ENCODE data around the gene RAP1GAP2.

RAP1GAP2 gene

DNA sequence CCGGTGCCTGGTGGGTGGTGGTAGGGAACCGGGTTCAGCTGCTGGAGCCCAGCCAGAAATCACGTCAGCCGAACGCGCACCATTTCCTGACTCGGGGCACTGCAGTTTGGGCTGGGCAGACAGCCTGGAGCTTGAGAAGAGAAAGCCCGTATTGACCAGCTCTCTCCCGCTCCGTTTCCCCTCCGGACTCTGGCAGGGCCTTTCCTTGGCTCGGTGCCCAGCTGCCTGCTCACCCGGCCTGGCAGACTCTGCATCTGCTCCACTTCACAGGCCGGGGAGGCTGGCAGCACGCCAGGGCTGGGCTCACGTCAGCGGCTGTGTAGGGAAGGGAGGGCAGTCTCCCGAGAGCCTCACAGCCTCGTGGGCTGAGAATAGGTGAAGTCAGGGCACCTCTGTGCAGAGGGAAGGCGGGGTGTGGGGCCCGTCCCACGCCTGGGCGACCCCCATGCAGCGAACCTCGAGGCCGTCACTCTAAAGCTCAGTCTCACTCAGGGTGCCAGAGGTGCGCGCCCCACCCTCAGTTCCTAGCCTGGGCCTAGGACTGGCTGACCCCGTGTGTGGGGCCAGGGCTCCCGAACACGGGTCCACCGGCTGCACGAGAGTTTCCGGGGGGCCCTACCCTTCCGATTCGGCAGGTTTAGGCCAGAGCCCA is 208.0 kb downstream of the RAP1GAP2 start (continued):
- TF ChIP-seq ZNF398 (tag by site-specific recombination; IDR thresholded peaks at IDR 0.05) (peak; percentile 87), SP2 (tag by site-specific recombination; IDR thresholded peaks at IDR 0.05) (no peak), ZNF114 (tag by site-specific recombination; IDR thresholded peaks at IDR 0.05) (no peak), HIC1 (tag by site-specific recombination; IDR thresholded peaks at IDR 0.05) (peak; percentile 48; the same call in 1 of the 2 replicates), ZNF184 (tag by site-specific recombination; IDR thresholded peaks at IDR 0.05) (peak; percentile 72; the same call in 1 of the 2 replicates), ZEB2 (tag by site-specific recombination; IDR thresholded peaks at IDR 0.05) (peak; percentile 85), ZSCAN30 (tag by site-specific recombination; IDR thresholded peaks at IDR 0.05) (peak; percentile 79; the same call in 1 of the 2 replicates), ZNF2 (tag by site-specific recombination; IDR thresholded peaks at IDR 0.05) (peak; percentile 62; the same call in 1 of the 2 replicates), IKZF3 (tag by site-specific recombination; IDR thresholded peaks at IDR 0.05) (peak; percentile 86), ZNF600 (tag by site-specific recombination; IDR thresholded peaks at IDR 0.05) (peak; percentile 96), GLI2 (tag by site-specific recombination; IDR thresholded peaks at IDR 0.05; ENCODE audit: borderline replicate concordance, low read depth) (no peak), ZNF24 (tag by site-specific recombination; IDR thresholded peaks at IDR 0.05) (0 out of 2 replicates have a peak, but pooled peaks have one; percentile 31), TCF7L2 (IDR thresholded peaks at IDR 0.05; ENCODE audit: borderline replicate concordance, low read depth, low read length) (no peak), ZNF544 (tag by site-specific recombination; IDR thresholded peaks at IDR 0.05) (no peak), ZFHX2 (tag by site-specific recombination; conservative IDR thresholded peaks at IDR 0.05) (peak; percentile 75), EGR2 (tag by site-specific recombination; IDR thresholded peaks at IDR 0.05; ENCODE audit: low read depth) (peak; percentile 61), ZBTB21 (tag by site-specific recombination; IDR thresholded peaks at IDR 0.05) (peak; percentile 48), ZNF585B (tag by site-specific recombination; IDR thresholded peaks at IDR 0.05) (no peak), ZNF843 (tag by site-specific recombination; IDR thresholded peaks at IDR 0.05) (0 out of 2 replicates have a peak, but pooled peaks have one; percentile 34), PRDM1 (tag by site-specific recombination; IDR thresholded peaks at IDR 0.05) (peak; percentile 90), ZBTB1 (tag by site-specific recombination; IDR thresholded peaks at IDR 0.05) (no peak), ZNF530 (tag by site-specific recombination; IDR thresholded peaks at IDR 0.05; ENCODE audit: low read depth) (no peak), ZNF654 (tag by site-specific recombination; IDR thresholded peaks at IDR 0.05; ENCODE audit: low read depth) (no peak)
- TF ChIP-seq, protein P1, sequence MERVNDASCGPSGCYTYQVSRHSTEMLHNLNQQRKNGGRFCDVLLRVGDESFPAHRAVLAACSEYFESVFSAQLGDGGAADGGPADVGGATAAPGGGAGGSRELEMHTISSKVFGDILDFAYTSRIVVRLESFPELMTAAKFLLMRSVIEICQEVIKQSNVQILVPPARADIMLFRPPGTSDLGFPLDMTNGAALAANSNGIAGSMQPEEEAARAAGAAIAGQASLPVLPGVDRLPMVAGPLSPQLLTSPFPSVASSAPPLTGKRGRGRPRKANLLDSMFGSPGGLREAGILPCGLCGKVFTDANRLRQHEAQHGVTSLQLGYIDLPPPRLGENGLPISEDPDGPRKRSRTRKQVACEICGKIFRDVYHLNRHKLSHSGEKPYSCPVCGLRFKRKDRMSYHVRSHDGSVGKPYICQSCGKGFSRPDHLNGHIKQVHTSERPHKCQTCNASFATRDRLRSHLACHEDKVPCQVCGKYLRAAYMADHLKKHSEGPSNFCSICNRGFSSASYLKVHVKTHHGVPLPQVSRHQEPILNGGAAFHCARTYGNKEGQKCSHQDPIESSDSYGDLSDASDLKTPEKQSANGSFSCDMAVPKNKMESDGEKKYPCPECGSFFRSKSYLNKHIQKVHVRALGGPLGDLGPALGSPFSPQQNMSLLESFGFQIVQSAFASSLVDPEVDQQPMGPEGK (tag by site-specific recombination; IDR thresholded peaks at IDR 0.05): peak; percentile 66; the same call in 1 of the 2 replicates
- TF ChIP-seq, protein P2, sequence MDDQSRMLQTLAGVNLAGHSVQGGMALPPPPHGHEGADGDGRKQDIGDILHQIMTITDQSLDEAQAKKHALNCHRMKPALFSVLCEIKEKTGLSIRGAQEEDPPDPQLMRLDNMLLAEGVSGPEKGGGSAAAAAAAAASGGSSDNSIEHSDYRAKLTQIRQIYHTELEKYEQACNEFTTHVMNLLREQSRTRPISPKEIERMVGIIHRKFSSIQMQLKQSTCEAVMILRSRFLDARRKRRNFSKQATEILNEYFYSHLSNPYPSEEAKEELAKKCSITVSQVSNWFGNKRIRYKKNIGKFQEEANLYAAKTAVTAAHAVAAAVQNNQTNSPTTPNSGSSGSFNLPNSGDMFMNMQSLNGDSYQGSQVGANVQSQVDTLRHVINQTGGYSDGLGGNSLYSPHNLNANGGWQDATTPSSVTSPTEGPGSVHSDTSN (CRISPR knock-in tag; IDR thresholded peaks at IDR 0.05): 0 out of 2 replicates have a peak, but pooled peaks have one; percentile 27
- TF ChIP-seq, protein P3, sequence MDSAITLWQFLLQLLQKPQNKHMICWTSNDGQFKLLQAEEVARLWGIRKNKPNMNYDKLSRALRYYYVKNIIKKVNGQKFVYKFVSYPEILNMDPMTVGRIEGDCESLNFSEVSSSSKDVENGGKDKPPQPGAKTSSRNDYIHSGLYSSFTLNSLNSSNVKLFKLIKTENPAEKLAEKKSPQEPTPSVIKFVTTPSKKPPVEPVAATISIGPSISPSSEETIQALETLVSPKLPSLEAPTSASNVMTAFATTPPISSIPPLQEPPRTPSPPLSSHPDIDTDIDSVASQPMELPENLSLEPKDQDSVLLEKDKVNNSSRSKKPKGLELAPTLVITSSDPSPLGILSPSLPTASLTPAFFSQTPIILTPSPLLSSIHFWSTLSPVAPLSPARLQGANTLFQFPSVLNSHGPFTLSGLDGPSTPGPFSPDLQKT (IDR thresholded peaks at IDR 0.05; ENCODE audit: borderline replicate concordance, low read depth, low read length): no peak
- TF ChIP-seq, protein P4, sequence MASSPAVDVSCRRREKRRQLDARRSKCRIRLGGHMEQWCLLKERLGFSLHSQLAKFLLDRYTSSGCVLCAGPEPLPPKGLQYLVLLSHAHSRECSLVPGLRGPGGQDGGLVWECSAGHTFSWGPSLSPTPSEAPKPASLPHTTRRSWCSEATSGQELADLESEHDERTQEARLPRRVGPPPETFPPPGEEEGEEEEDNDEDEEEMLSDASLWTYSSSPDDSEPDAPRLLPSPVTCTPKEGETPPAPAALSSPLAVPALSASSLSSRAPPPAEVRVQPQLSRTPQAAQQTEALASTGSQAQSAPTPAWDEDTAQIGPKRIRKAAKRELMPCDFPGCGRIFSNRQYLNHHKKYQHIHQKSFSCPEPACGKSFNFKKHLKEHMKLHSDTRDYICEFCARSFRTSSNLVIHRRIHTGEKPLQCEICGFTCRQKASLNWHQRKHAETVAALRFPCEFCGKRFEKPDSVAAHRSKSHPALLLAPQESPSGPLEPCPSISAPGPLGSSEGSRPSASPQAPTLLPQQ (tag by site-specific recombination; IDR thresholded peaks at IDR 0.05): peak; percentile 88
- TF ChIP-seq, protein P5, sequence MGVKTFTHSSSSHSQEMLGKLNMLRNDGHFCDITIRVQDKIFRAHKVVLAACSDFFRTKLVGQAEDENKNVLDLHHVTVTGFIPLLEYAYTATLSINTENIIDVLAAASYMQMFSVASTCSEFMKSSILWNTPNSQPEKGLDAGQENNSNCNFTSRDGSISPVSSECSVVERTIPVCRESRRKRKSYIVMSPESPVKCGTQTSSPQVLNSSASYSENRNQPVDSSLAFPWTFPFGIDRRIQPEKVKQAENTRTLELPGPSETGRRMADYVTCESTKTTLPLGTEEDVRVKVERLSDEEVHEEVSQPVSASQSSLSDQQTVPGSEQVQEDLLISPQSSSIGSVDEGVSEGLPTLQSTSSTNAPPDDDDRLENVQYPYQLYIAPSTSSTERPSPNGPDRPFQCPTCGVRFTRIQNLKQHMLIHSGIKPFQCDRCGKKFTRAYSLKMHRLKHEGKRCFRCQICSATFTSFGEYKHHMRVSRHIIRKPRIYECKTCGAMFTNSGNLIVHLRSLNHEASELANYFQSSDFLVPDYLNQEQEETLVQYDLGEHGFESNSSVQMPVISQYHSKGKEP (tag by site-specific recombination; IDR thresholded peaks at IDR 0.05): peak; percentile 78
